HEK293 (cell line): Measurements from ENCODE around the gene VRK1.

Experiments used
- CTCF ChIP-seq: fragments of 450-650 bp; formaldehyde crosslinking; IDR thresholded peaks from 2 replicates; pipeline ENCODE4 v1.5.1; 2016; ENCODE audit warnings: missing biosample characterization, missing genetic modification characterization
- MEIS1 ChIP-seq: sonication (generic); formaldehyde crosslinking; IDR thresholded peaks from 2 replicates; pipeline ENCODE4 v1.8.1; 2022; ENCODE audit warnings: missing genetic modification reagents, mild to moderate bottlenecking, borderline replicate concordance
- OSR2 ChIP-seq: fragments of 450-650 bp; formaldehyde crosslinking; IDR thresholded peaks from 2 replicates; pipeline ENCODE4 v1.5.1; 2016; ENCODE audit warnings: missing biosample characterization, missing genetic modification characterization
- PBX3 ChIP-seq: sonication (generic); formaldehyde crosslinking; IDR thresholded peaks from 2 replicates; pipeline ENCODE4 v1.8.1; 2022; ENCODE audit warnings: mild to moderate bottlenecking, moderate library complexity, missing genetic modification reagents
- REPIN1 ChIP-seq: fragments of 450-650 bp; formaldehyde crosslinking; IDR thresholded peaks from 2 replicates; pipeline ENCODE4 v1.5.1; 2017; ENCODE audit warnings: missing biosample characterization, missing genetic modification characterization, low read depth
- ZBTB20 ChIP-seq: fragments of 450-650 bp; formaldehyde crosslinking; IDR thresholded peaks from 2 replicates; pipeline ENCODE4 v1.5.1; 2016; ENCODE audit warnings: missing biosample characterization, missing genetic modification characterization
- ZNF221 ChIP-seq: fragments of 450-650 bp; formaldehyde crosslinking; IDR thresholded peaks from 2 replicates; pipeline ENCODE4 v1.5.1; 2017; ENCODE audit warnings: missing biosample characterization, missing genetic modification characterization, borderline replicate concordance
- ZNF792 ChIP-seq: fragments of 450-650 bp; formaldehyde crosslinking; IDR thresholded peaks from 2 replicates; pipeline ENCODE4 v1.5.1; 2016; ENCODE audit warnings: missing biosample characterization, missing genetic modification characterization
- ZNF843 ChIP-seq: fragments of 450-650 bp; formaldehyde crosslinking; IDR thresholded peaks from 2 replicates; pipeline ENCODE4 v1.5.1; 2016; ENCODE audit warnings: missing biosample characterization, missing genetic modification characterization
- ZSCAN30 ChIP-seq: fragments of 450-650 bp; IDR thresholded peaks from 2 replicates; pipeline ENCODE4 v1.5.1; 2018; ENCODE audit warnings: missing biosample characterization, mild to moderate bottlenecking, missing genetic modification characterization, moderate library complexity

GRCh38 chr14:96783915-96784224 is 13.3 kb upstream of the VRK1 start:
- TF ChIP-seq ZNF792 (tag by site-specific recombination) (no peak), ZNF843 (no peak), CTCF (tag by site-specific recombination) (no peak), REPIN1 (tag by site-specific recombination) (no peak), ZSCAN30 (tag by site-specific recombination) (no peak), MEIS1 (CRISPR knock-in tag) (no peak), PBX3 (CRISPR knock-in tag) (no peak), ZNF221 (tag by site-specific recombination) (no peak), ZBTB20 (tag by site-specific recombination) (no peak), OSR2 (no peak)
